Gastrocnemius medialis (tissue), 4 donors: ENCODE results near the gene STX11.

Experiments used
- CTCF ChIP-seq, 5 experiments: fragments of 450-650 bp in 3 of 5; fragments of 200-600 bp in 2 of 5; sonication (generic) in 2 of 5; IDR thresholded peaks in 4 of 5; conservative IDR thresholded peaks in 1 of 5; 1 replicate in 4 of 5; 2 replicates in 1 of 5; pipeline ENCODE4 v1.5.1; 2016 to 2019; ENCODE audit warnings: antibody characterized with exemption in 5 of 5, mild to moderate bottlenecking in 3 of 5, moderate library complexity in 3 of 5
- POLR2A ChIP-seq, 2 donors: fragments of 450-650 bp; IDR thresholded peaks; one replicate each; pipeline ENCODE4 v1.6.1; 2017; ENCODE audit warnings: antibody characterized with exemption in 2 of 2, mild to moderate bottlenecking in 2 of 2, moderate library complexity in 2 of 2

DNA sequence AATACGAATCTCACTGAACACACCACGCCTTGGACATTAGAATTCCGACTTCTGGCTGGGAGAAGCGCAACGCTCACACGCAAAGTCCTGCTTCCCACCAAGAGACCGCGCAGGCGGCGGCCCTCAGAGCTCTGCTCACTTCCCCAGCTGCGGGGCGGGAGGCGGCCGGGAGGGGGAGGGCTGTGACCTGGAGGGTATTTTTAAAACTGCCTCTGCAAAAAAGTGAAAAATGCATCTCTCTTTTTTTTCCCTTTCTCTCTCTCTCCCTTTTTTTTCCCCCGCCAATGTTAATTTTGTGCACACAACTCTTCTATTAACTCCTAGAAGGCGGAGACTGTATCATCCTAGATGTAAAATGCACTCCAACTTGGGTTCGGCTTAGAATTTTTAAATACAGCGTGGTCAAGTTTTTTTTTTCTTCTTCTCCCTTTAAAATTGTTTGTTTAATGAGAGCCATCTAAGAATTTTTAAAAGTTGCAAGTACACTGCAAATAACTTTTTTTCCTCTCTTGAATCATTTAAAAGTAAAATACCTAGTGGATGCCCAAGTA is 66.4 kb downstream of the STX11 start:
- TF ChIP-seq POLR2A (IDR thresholded peaks at IDR 0.05) (no peak), CTCF (IDR thresholded peaks at IDR 0.05 in 4 of 5, conservative IDR thresholded peaks at IDR 0.05 in 1 of 5) (peak in 1 of 5 experiments; percentile 40)
